NCI-H146 (cell line): ENCODE results near the gene TRIM40.
A peak's percentile ranks its signal among the peaks of the same experiment; 100 is the strongest.

Source experiments
- DNase-seq: peaks from one replicate; lab custom pipeline; 2025; lab: John Stamatoyannopoulos, UW

Gene TRIM40

GRCh38 chr6:30135757-30136156 lies at the start of gene TRIM40:
TSS of gene TRIM40 (plus strand) at chr6:30136140. CDS start at chr6:30137037, 897 bp downstream.
- no peak for DNase-seq

GRCh38 chr6:30087876-30088275 lies 48.1 kb upstream of the TRIM40 start:
- no peak for DNase-seq

GRCh38 chr6:30091577-30092381 lies 44.2 kb upstream of the TRIM40 start:
- DNase-seq = no peak

GRCh38 chr6:30092852-30093543 lies 42.9 kb upstream of the TRIM40 start:
- no peak for DNase-seq

GRCh38 chr6:30093951-30094661 lies 41.8 kb upstream of the TRIM40 start:
- DNase-seq = no peak

GRCh38 chr6:30096829-30097228 lies 39.1 kb upstream of the TRIM40 start:
- DNase-seq = no peak

- no peak for DNase-seq
Observed at GRCh38 chr6:30097902-30098768, 37.8 kb upstream of the TRIM40 start.

- DNase-seq = no peak
Observed at GRCh38 chr6:30100154-30100553, 35.8 kb upstream of the TRIM40 start.

- peak; percentile 37 for DNase-seq
Observed at GRCh38 chr6:30100585-30101443, 35.1 kb upstream of the TRIM40 start.

GRCh38 chr6:30101444-30102413 lies 34.2 kb upstream of the TRIM40 start:
- peak; percentile 85 for DNase-seq

GRCh38 chr6:30102414-30102969 lies 33.4 kb upstream of the TRIM40 start:
- DNase-seq = no peak

GRCh38 chr6:30102970-30103871 lies 32.7 kb upstream of the TRIM40 start:
- DNase-seq = peak; percentile 85

- DNase-seq = no peak
Observed at GRCh38 chr6:30103872-30104179, 32.1 kb upstream of the TRIM40 start.

- no peak for DNase-seq
Observed at GRCh38 chr6:30104661-30105060, 31.3 kb upstream of the TRIM40 start.

GRCh38 chr6:30111266-30111856 lies 24.6 kb upstream of the TRIM40 start:
- DNase-seq = no peak

- no peak for DNase-seq
Observed at GRCh38 chr6:30112402-30112994, 23.4 kb upstream of the TRIM40 start.

GRCh38 chr6:30113003-30113759 lies 22.8 kb upstream of the TRIM40 start, which contains the start of gene TRIM31:
TSS of gene TRIM31 (minus strand) at chr6:30113090. CDS start at chr6:30112805, 285 bp downstream.
- no peak for DNase-seq
